HFF-Myc (cell line): Measurements from ENCODE around the gene SDHB.

Experiments
- DNase-seq: peaks from one replicate; pipeline ENCODE4 v3.0.0-alpha.2; 2011; ENCODE audit warnings: low read depth; ENCODE audit errors: extremely low read depth
- H3K4me3 ChIP-seq: replicated peaks from 2 replicates; pipeline ENCODE4 v1.5.1; 2011; ENCODE audit warnings: low read depth, mild to moderate bottlenecking, control low read depth, low read length
- TF ChIP-seq, protein P1 (sequence below): IDR thresholded peaks from 2 replicates; pipeline ENCODE4 v1.5.1; 2012; ENCODE audit warnings: mild to moderate bottlenecking, low read depth, low read length, control low read depth; ENCODE audit errors: missing control alignments

Gene SDHB

DNA sequence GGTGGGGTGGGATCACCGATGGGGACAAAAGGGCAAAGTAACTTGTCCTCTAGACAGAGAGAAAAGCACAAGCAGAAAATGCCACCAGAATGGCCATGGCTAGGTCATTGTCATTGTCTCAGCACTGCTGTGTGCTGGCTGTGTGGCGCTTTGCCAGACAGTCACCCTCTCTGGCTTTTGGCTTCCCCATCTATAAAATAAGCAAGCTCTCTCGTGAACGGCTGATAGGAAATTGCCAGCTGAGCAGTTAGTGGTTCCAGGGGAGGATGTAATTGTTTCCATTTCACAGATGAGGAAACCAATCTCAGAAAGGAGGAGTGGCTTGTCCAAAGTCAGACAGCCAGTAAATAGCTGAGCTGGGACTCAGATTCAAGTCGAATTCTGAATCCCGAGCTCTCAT, 32.9 kb upstream of the SDHB start:
- no peak for DNase-seq
- H3K4me3 ChIP-seq = no peak overlapping the region
- TF ChIP-seq, protein P1, sequence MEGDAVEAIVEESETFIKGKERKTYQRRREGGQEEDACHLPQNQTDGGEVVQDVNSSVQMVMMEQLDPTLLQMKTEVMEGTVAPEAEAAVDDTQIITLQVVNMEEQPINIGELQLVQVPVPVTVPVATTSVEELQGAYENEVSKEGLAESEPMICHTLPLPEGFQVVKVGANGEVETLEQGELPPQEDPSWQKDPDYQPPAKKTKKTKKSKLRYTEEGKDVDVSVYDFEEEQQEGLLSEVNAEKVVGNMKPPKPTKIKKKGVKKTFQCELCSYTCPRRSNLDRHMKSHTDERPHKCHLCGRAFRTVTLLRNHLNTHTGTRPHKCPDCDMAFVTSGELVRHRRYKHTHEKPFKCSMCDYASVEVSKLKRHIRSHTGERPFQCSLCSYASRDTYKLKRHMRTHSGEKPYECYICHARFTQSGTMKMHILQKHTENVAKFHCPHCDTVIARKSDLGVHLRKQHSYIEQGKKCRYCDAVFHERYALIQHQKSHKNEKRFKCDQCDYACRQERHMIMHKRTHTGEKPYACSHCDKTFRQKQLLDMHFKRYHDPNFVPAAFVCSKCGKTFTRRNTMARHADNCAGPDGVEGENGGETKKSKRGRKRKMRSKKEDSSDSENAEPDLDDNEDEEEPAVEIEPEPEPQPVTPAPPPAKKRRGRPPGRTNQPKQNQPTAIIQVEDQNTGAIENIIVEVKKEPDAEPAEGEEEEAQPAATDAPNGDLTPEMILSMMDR = no peak

DNA sequence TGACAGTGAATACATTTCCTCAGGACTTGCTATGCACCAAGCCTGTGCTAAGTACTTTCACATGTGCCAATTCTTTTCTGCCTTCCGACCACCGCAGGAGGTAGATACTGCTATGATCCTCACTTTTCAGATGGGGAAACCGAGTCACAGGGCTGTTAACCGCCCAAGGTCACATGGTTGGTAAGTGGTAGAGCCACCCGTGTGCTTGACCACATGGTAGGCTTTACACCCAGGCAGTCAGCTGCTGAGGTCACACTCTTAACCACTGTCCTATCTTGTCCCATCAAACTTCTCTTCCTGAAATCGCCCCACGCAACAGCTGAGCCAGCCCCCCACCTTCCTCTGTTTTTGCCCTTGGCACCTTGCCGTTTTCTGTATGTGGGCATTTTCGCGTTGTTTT, 31.0 kb upstream of the SDHB start:
- TF ChIP-seq, protein P1 = no peak
- no peak for DNase-seq
- no peak overlapping the region for H3K4me3 ChIP-seq

- H3K4me3 ChIP-seq = no peak overlapping the region
- TF ChIP-seq, protein P1 = no peak
Observed at GRCh38 chr1:17082761-17083160, 28.9 kb upstream of the SDHB start.

DNA sequence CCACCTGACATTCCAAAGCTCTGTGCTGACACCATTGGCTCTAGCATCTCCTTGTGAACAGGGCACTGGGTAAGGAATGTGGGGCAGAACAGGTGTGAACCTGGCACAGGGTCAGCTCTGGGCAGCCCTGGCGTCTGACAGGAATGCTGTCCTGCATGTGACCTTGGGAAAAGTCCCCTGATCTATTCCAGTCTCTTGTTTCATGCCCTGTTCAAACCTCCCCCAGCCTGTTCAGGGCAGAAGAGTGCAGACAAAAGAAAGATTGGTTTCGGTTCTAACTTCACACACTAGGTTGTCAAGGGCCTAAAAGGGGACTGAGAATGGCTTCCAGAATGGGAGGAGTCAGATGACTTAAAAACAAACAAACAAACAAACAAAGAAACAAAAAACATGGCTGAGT, 27.6 kb upstream of the SDHB start:
- DNase-seq = no peak
- TF ChIP-seq, protein P1 = no peak
- no peak overlapping the region for H3K4me3 ChIP-seq

More at GRCh38 chr1:17082761-17083160, 28.9 kb upstream of the SDHB start:
- no peak for DNase-seq

DNA sequence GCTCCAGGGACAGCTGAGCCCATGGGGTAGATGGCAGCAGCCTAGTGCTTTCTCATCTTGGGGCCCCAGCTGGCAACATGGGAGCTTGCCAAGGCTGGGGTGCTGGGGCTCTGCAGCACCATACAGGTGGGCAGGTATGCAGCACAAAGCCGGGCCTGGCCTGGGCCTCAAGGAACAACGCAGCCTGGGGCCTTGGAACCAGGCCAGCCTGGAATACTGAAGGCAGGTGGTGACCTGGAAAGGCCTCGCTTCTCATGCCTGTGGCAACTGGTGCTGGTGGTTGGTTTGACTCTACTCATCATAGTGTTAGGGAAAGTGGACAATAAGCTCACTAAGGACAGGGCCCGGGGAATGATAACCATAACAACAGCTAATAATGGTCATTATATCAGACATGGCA, 27.0 kb upstream of the SDHB start:
- no peak for DNase-seq

GRCh38 chr1:17080085-17080759, 26.4 kb upstream of the SDHB start:
- no peak for DNase-seq
- TF ChIP-seq, protein P1 = no peak
- H3K4me3 ChIP-seq = no peak overlapping the region

More for the DNA sequence above, 27.0 kb upstream of the SDHB start:
- TF ChIP-seq, protein P1 = no peak
- H3K4me3 ChIP-seq = no peak overlapping the region
